Sigmoid colon (tissue), 7 donors: Measurements from ENCODE around the gene SPTBN2. TPM values are rescaled to one million over a fixed set of nuclear protein-coding genes. Genes with fewer than 3 reads are reported as not detected.
A peak's percentile ranks its signal among the peaks of the same experiment; 100 is the strongest.

Source experiments
- DNase-seq: peaks from one replicate; pipeline ENCODE4 v3.0.0-alpha.2; 2019
- H3K27ac ChIP-seq, 4 donors: fragments of 200-600 bp; sonication (generic); one replicate each; pipeline ENCODE4 v1.5.1; 2016 to 2019; ENCODE audit warnings: mild to moderate bottlenecking in 1 of 4
- H3K27me3 ChIP-seq, 3 donors: fragments of 200-600 bp; sonication (generic); one replicate each; pipeline ENCODE4 v1.5.1; 2019; ENCODE audit warnings: mild to moderate bottlenecking in 1 of 3
- H3K36me3 ChIP-seq, 4 donors: fragments of 200-600 bp; sonication (generic); one replicate each; pipeline ENCODE4 v1.5.1; 2016 to 2019
- H3K4me1 ChIP-seq, 4 donors: fragments of 200-600 bp; sonication (generic); one replicate each; pipeline ENCODE4 v1.5.1; 2017 to 2019
- H3K4me3 ChIP-seq, 4 donors: fragments of 200-600 bp; sonication (generic); one replicate each; pipeline ENCODE4 v1.5.1; 2017 to 2019; ENCODE audit warnings: mild to moderate bottlenecking in 2 of 4, moderate library complexity in 1 of 4
- H3K9me3 ChIP-seq, 4 donors: fragments of 200-600 bp in 3 of 4; sonication (generic) in 3 of 4; one replicate each; pipeline versions ENCODE4 v1.5.1 to v1.6.1; 2013 to 2019
- EP300 ChIP-seq, 4 donors: sonication (generic); formaldehyde crosslinking; IDR thresholded peaks; one replicate each; pipeline ENCODE4 v1.6.1; 2017; ENCODE audit warnings: antibody characterized with exemption in 4 of 4
- POLR2A ChIP-seq, 2 donors: fragments of 450-650 bp; IDR thresholded peaks; one replicate each; pipeline ENCODE4 v1.6.1; 2016; ENCODE audit warnings: antibody characterized with exemption in 2 of 2, mild to moderate bottlenecking in 2 of 2, moderate library complexity in 2 of 2
- POLR2AphosphoS5 ChIP-seq, 4 donors: sonication (generic); formaldehyde crosslinking; IDR thresholded peaks; one replicate each; pipeline ENCODE4 v1.6.1; 2017; ENCODE audit warnings: antibody characterized with exemption in 4 of 4
- WGBS, 2 donors: extraction: QIAGEN DNeasy Blood & Tissue Kit; methylation state at CpG; one replicate each; pipeline ENCODE4 v1.1.7; 2013; 5-methylcytosine and 5-hydroxymethylcytosine counted together
- intact Hi-C: fragments of 100-400 bp; cut with DNase I; formaldehyde crosslinking; loops from one replicate; pipeline ENCODE4 v1.15.1; 2023
- polyA plus RNA-seq, 3 donors: library from polyadenylated mRNA; stranded (reverse); fragments of 200-250 nt; gene quantifications; one replicate each; pipeline ENCODE4 v1.2.3, GENCODE V29; 2013
- total RNA-seq, 4 donors: library from RNA; depleted of rRNA; stranded (reverse); fragments of >200 nt; gene quantifications; one replicate each; pipeline ENCODE4 v1.1.0, GENCODE V29; 2016
- TF ChIP-seq, protein P1 (sequence below), 4 experiments: fragments of 450-650 bp in 3 of 4; fragments of 200-600 bp in 1 of 4; IDR thresholded peaks; one replicate each; pipeline ENCODE4 v1.5.1; 2016 to 2019; ENCODE audit warnings: antibody characterized with exemption in 4 of 4, mild to moderate bottlenecking in 3 of 4, moderate library complexity in 2 of 4
- donor health status: healthy with polysubstance abuse.
- donor health status: Bipolar disorder and iron deficiency.
- donor health status: healthy.

Gene SPTBN2
- total and polyA plus RNA-seq, 7 donors: 0.33 to 5.7 (median 4.2) TPM

DNA sequence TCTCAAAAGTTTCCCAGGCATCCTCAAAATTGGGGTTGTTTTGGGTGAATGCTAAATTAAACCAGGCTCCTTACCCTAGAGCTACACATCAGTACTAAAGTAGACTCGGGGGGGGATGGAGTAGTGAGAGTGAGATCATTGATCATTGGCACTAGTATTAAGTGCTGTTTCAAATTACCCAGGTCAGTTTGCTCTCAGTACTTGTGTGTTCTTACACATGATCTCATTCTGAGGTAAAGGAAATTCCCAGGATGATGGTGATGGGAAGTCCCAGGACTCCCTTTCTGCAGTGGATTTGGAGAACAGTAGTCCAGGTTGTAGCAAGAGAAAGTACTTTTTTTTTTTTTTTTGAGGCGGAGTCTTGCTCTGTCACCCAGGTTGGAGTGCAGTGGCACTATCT is 78.0 kb downstream of the SPTBN2 start:
- Histone ChIP-seq H3K27me3 (no peaks in the 10 kb centered on the region), H3K27ac (peak overlapping the region in 2 of 4 donors; percentile 34 to 43), H3K36me3 (peaks cover 0 to 79% (median 12%) of the 10 kb centered on the region in 4 donors), H3K4me1 (peaks cover 0 to 18% (median 10%) of the 10 kb centered on the region in 4 donors), H3K9me3 (no peaks in the 10 kb centered on the region), H3K4me3 (no peak overlapping the region)
- intact Hi-C loops: no loop called here
- no peak for DNase-seq
- WGBS, 2 donors: 95 to 97% methylated on average over 2 of the region's 2 CpGs
- TF ChIP-seq POLR2A (IDR thresholded peaks at IDR 0.05): no peak
- no peak for TF ChIP-seq POLR2AphosphoS5 (IDR thresholded peaks at IDR 0.05)
- TF ChIP-seq EP300 (IDR thresholded peaks at IDR 0.05): no peak
- TF ChIP-seq, protein P1, sequence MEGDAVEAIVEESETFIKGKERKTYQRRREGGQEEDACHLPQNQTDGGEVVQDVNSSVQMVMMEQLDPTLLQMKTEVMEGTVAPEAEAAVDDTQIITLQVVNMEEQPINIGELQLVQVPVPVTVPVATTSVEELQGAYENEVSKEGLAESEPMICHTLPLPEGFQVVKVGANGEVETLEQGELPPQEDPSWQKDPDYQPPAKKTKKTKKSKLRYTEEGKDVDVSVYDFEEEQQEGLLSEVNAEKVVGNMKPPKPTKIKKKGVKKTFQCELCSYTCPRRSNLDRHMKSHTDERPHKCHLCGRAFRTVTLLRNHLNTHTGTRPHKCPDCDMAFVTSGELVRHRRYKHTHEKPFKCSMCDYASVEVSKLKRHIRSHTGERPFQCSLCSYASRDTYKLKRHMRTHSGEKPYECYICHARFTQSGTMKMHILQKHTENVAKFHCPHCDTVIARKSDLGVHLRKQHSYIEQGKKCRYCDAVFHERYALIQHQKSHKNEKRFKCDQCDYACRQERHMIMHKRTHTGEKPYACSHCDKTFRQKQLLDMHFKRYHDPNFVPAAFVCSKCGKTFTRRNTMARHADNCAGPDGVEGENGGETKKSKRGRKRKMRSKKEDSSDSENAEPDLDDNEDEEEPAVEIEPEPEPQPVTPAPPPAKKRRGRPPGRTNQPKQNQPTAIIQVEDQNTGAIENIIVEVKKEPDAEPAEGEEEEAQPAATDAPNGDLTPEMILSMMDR (IDR thresholded peaks at IDR 0.05): no peak

DNA sequence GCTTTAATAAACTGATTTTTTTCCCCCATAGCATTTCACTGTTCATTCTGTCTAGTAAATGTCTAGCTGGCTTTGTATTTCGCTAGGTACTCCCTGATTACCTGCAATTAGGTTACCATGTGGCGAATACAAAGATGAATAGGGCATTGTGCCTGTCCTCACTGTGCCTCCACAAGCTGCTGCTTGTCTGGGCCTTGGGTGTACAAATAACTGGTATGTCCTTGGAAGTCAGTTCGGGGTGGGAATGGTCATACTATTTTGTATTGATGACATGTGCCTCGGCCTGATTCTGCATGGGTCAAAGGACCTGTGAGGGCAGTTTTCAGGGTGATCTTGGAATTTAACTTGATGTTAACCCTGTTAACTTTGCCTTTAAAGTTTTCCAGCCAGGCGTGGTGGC is 79.1 kb downstream of the SPTBN2 start:
- intact Hi-C loops: no loop called here
- Histone ChIP-seq H3K9me3 (no peaks in the 10 kb centered on the region), H3K36me3 (peaks cover 5 to 83% (median 16%) of the 10 kb centered on the region in 4 donors), H3K4me1 (peaks cover 0 to 29% (median 21%) of the 10 kb centered on the region in 4 donors), H3K4me3 (no peak overlapping the region), H3K27me3 (no peaks in the 10 kb centered on the region), H3K27ac (no peak overlapping the region)
- WGBS, 2 donors: 97 to 98% methylated on average over 5 of the region's 5 CpGs
- DNase-seq: no peak
- no peak for TF ChIP-seq POLR2AphosphoS5 (IDR thresholded peaks at IDR 0.05)
- no peak for TF ChIP-seq POLR2A (IDR thresholded peaks at IDR 0.05)
- no peak for TF ChIP-seq EP300 (IDR thresholded peaks at IDR 0.05)
- TF ChIP-seq, protein P1 (IDR thresholded peaks at IDR 0.05): no peak

DNA sequence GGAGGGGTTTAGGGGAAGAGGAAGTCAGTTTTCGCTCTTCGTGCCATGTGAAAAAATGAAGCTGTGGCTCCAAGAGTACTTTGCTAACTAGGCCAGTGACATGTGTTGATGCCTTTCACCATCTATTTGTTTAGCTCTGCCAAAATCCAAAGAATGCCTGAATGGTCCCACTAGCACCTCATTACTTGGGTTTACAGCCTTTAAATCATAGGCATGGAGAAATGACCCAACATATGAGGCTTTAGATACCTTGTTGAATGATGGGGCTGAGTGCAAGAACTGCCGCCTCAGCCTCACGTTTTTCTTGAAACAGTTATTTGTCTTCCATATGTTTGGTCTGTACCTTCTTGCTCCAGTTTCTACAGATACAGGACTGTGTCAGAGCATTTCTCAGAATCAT is 82.2 kb downstream of the SPTBN2 start:
- Histone ChIP-seq H3K27ac (peak overlapping the region in 1 of 4 donors; percentile 43), H3K27me3 (no peaks in the 10 kb centered on the region), H3K9me3 (no peaks in the 10 kb centered on the region), H3K36me3 (peaks cover 20 to 90% (median 31%) of the 10 kb centered on the region in 4 donors), H3K4me3 (no peak overlapping the region), H3K4me1 (peaks cover 0 to 60% (median 52%) of the 10 kb centered on the region in 4 donors)
- no peak for TF ChIP-seq EP300 (IDR thresholded peaks at IDR 0.05)
- TF ChIP-seq, protein P1 (IDR thresholded peaks at IDR 0.05): no peak
- no peak for TF ChIP-seq POLR2A (IDR thresholded peaks at IDR 0.05)
- no peak for TF ChIP-seq POLR2AphosphoS5 (IDR thresholded peaks at IDR 0.05)
- 78 to 89% methylated on average over 4 of the region's 4 CpGs for WGBS, 2 donors
- no peak for DNase-seq
- intact Hi-C loops: no loop called here

DNA sequence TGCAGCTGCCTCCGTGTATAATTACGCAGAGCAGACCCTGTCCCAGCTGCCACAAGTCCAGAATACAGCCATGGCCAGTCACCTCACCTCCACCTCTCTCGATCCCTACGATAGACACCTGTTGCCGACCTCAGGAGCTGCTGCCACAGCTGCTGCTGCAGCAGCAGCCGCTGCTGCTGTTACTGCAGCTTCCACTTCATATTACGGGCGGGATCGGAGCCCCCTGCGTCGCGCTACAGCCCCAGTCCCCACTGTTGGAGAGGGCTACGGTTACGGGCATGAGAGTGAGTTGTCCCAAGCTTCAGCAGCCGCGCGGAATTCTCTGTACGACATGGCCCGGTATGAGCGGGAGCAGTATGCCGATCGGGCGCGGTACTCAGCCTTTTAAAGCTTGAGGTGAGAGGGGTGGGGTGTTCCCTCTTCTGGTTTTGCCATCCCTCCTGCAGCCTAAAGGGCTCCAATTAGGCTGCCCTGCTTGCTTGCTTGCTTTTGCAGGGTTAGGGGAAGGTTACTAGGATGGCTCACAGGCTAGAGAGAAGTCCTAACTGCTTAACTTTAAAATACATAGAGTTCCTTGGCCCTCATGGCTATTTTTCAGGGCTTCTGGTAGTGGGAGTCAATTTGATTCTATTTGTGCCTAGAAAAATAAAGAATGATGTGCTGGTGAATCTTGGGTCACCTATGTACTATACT is 85.1 kb downstream of the SPTBN2 start:
- WGBS, 2 donors: 94% methylated on average over 24 of the region's 24 CpGs

More for the DNA sequence above, 85.1 kb downstream of the SPTBN2 start:
- Histone ChIP-seq H3K4me3 (peak overlapping the region in 1 of 4 donors; percentile 3), H3K27me3 (no peaks in the 10 kb centered on the region), H3K4me1 (peaks cover 0 to 80% (median 76%) of the 10 kb centered on the region in 4 donors), H3K36me3 (peaks cover 20 to 90% (median 36%) of the 10 kb centered on the region in 4 donors), H3K9me3 (no peaks in the 10 kb centered on the region), H3K27ac (peak overlapping the region in 1 of 4 donors; percentile 9)
- DNase-seq: no peak
- intact Hi-C loops: no loop called here
- TF ChIP-seq POLR2A (IDR thresholded peaks at IDR 0.05): no peak
- no peak for TF ChIP-seq EP300 (IDR thresholded peaks at IDR 0.05)
- no peak for TF ChIP-seq POLR2AphosphoS5 (IDR thresholded peaks at IDR 0.05)
- TF ChIP-seq, protein P1 (IDR thresholded peaks at IDR 0.05): no peak
